PFSK-1 (cell line): ENCODE data around the gene SYTL5.

Source experiments
- FOXP2 ChIP-seq: optimal IDR thresholded peaks from 2 replicates; pipeline ENCODE3; 2011; ENCODE audit warnings: borderline replicate concordance, control low read depth, inconsistent platforms; ENCODE audit not compliant: insufficient read depth; ENCODE audit errors: extremely low read length, extremely low read depth
- POLR2AphosphoS5 ChIP-seq: IDR thresholded peaks from 2 replicates; pipeline ENCODE4 v1.6.1; 2012; ENCODE audit warnings: low read depth, mild to moderate bottlenecking, control low read depth, low read length, moderate library complexity
- REST ChIP-seq, 2 experiments: IDR thresholded peaks; 2 replicates each; pipeline versions ENCODE4 v1.6.1 to v1.8.0; 2011 to 2012; ENCODE audit warnings: low read depth in 2 of 2, low read length in 2 of 2, control low read depth in 1 of 2, inconsistent platforms in 1 of 2, mild to moderate bottlenecking in 1 of 2, moderate library complexity in 1 of 2; ENCODE audit not compliant: insufficient read depth in 1 of 2
- SIN3A ChIP-seq: IDR thresholded peaks from 2 replicates; pipeline ENCODE4 v1.6.1; 2012; ENCODE audit warnings: mild to moderate bottlenecking, low read length, moderate library complexity, borderline replicate concordance; ENCODE audit not compliant: insufficient read depth
- TAF1 ChIP-seq: IDR thresholded peaks from 2 replicates; pipeline ENCODE4 v1.6.1; 2012; ENCODE audit warnings: low read length, control low read depth, borderline replicate concordance; ENCODE audit not compliant: insufficient read depth

The SYTL5 gene

GRCh38 chrX:38055170-38055847 is 49.0 kb downstream of the SYTL5 start:
- no peak for TF ChIP-seq TAF1
- no peak for TF ChIP-seq FOXP2

GRCh38 chrX:38060331-38060878 is 54.1 kb downstream of the SYTL5 start:
- no peak for TF ChIP-seq TAF1
- no peak for TF ChIP-seq SIN3A
- no peak for TF ChIP-seq FOXP2
- TF ChIP-seq REST (IDR thresholded peaks at IDR 0.05; ENCODE audit: insufficient read depth in 1 of 2, low read depth in 2 of 2, low read length in 2 of 2): no peak
- TF ChIP-seq POLR2AphosphoS5: no peak

GRCh38 chrX:38061335-38061734 is 55.0 kb downstream of the SYTL5 start:
- no peak for TF ChIP-seq TAF1
- TF ChIP-seq FOXP2: no peak
- no peak for TF ChIP-seq SIN3A
- no peak for TF ChIP-seq REST (IDR thresholded peaks at IDR 0.05; ENCODE audit: insufficient read depth in 1 of 2, low read depth in 2 of 2, low read length in 2 of 2)
- no peak for TF ChIP-seq POLR2AphosphoS5

- no peak for TF ChIP-seq SIN3A
- no peak for TF ChIP-seq REST (IDR thresholded peaks at IDR 0.05; ENCODE audit: insufficient read depth in 1 of 2, low read depth in 2 of 2, low read length in 2 of 2)
- no peak for TF ChIP-seq FOXP2
- TF ChIP-seq POLR2AphosphoS5: no peak
- no peak for TF ChIP-seq TAF1
These were observed 60.6 kb downstream of the SYTL5 start for GRCh38 chrX:38066934-38067333.

GRCh38 chrX:38069273-38069672 is 62.9 kb downstream of the SYTL5 start:
- TF ChIP-seq SIN3A: no peak

GRCh38 chrX:38069991-38070390 is 63.6 kb downstream of the SYTL5 start:
- TF ChIP-seq TAF1 (no peak), SIN3A (no peak), POLR2AphosphoS5 (no peak), FOXP2 (no peak), REST (IDR thresholded peaks at IDR 0.05; ENCODE audit: insufficient read depth in 1 of 2, low read depth in 2 of 2, low read length in 2 of 2) (no peak)
